BE2C (cell line): Measurements from ENCODE around the gene RPS6KA3.
"Not testable (repeated sequence)": the region's sequence is repeated elsewhere in the genome, so short reads cannot be mapped to it uniquely, and the experiment has no call there.

Source experiments
- DNase-seq: peaks from one replicate; pipeline ENCODE4 v3.0.0-alpha.2; 2020
- H3K27me3 ChIP-seq: fragments of 250-450 bp; sonication (Bioruptor Pico); 2 replicates; pipeline ENCODE4 v1.5.1; 2020; ENCODE audit warnings: mild to moderate bottlenecking
- H3K36me3 ChIP-seq: fragments of 250-450 bp; sonication (Bioruptor Pico); 2 replicates; pipeline ENCODE4 v1.5.1; 2020; ENCODE audit warnings: mild to moderate bottlenecking
- H3K4me1 ChIP-seq: fragments of 250-450 bp; sonication (Bioruptor Pico); 2 replicates; pipeline ENCODE4 v1.5.1; 2020
- H3K4me3 ChIP-seq: 2 replicates; pipeline ENCODE4 v1.5.1; 2011; ENCODE audit warnings: low read depth, low read length
- H3K9me3 ChIP-seq: fragments of 250-450 bp; sonication (Bioruptor Pico); 2 replicates; pipeline ENCODE4 v1.5.1; 2020
- CTCF ChIP-seq: IDR thresholded peaks from 2 replicates; pipeline ENCODE4 v1.5.1; 2012; ENCODE audit warnings: mild to moderate bottlenecking, low read depth, low read length

Gene RPS6KA3

GRCh38 chrX:20251691-20252090 is 15.0 kb downstream of the RPS6KA3 start:
- H3K36me3 ChIP-seq: no peaks in the 10 kb centered on the region
- no peak for TF ChIP-seq CTCF
- H3K4me3 ChIP-seq: no peak overlapping the region
- H3K4me1 ChIP-seq: no peaks in the 10 kb centered on the region
- no peak for DNase-seq
- no peaks in the 10 kb centered on the region for H3K9me3 ChIP-seq
- no peaks in the 10 kb centered on the region for H3K27me3 ChIP-seq

GRCh38 chrX:20250146-20250545 is 16.6 kb downstream of the RPS6KA3 start:
- H3K9me3 ChIP-seq, H3K4me3 ChIP-seq, H3K27me3 ChIP-seq, H3K4me1 ChIP-seq, DNase-seq, H3K36me3 ChIP-seq: not testable (repeated sequence)

- no peak for DNase-seq
- Histone ChIP-seq H3K4me1 (no peaks in the 10 kb centered on the region), H3K27me3 (no peaks in the 10 kb centered on the region), H3K4me3 (no peak overlapping the region), H3K36me3 (no peaks in the 10 kb centered on the region), H3K9me3 (no peaks in the 10 kb centered on the region)
- TF ChIP-seq CTCF: no peak
Measured at GRCh38 chrX:20248592-20249192, 18.0 kb downstream of the RPS6KA3 start.

GRCh38 chrX:20244931-20245330 is 21.8 kb downstream of the RPS6KA3 start:
- H3K27me3 ChIP-seq: no peaks in the 10 kb centered on the region
- no peak for TF ChIP-seq CTCF
- no peaks in the 10 kb centered on the region for H3K9me3 ChIP-seq
- no peaks in the 10 kb centered on the region for H3K36me3 ChIP-seq
- H3K4me1 ChIP-seq: no peaks in the 10 kb centered on the region
- no peak overlapping the region for H3K4me3 ChIP-seq
- no peak for DNase-seq

GRCh38 chrX:20240201-20240600 is 26.5 kb downstream of the RPS6KA3 start:
- no peaks in the 10 kb centered on the region for H3K4me1 ChIP-seq
- no peaks in the 10 kb centered on the region for H3K27me3 ChIP-seq
- no peak overlapping the region for H3K4me3 ChIP-seq
- no peak for TF ChIP-seq CTCF
- H3K9me3 ChIP-seq: no peaks in the 10 kb centered on the region
- no peaks in the 10 kb centered on the region for H3K36me3 ChIP-seq
- DNase-seq: no peak

GRCh38 chrX:20237864-20238263 is 28.8 kb downstream of the RPS6KA3 start:
- Histone ChIP-seq H3K4me3 (no peak overlapping the region), H3K27me3 (no peaks in the 10 kb centered on the region), H3K4me1 (no peaks in the 10 kb centered on the region), H3K36me3 (no peaks in the 10 kb centered on the region; the same call in 1 of the 2 replicates), H3K9me3 (no peaks in the 10 kb centered on the region)
- TF ChIP-seq CTCF: no peak
- DNase-seq: no peak

- TF ChIP-seq CTCF: no peak
- Histone ChIP-seq H3K27me3 (no peaks in the 10 kb centered on the region), H3K9me3 (no peaks in the 10 kb centered on the region), H3K4me3 (no peak overlapping the region), H3K36me3 (peaks cover 2% of the 10 kb centered on the region; the same call in 1 of the 2 replicates), H3K4me1 (no peaks in the 10 kb centered on the region)
- DNase-seq: no peak
Measured at GRCh38 chrX:20235755-20236154, 31.0 kb downstream of the RPS6KA3 start.
